ENCODE results near the gene ACTN3.

ACTN3 gene

DNA sequence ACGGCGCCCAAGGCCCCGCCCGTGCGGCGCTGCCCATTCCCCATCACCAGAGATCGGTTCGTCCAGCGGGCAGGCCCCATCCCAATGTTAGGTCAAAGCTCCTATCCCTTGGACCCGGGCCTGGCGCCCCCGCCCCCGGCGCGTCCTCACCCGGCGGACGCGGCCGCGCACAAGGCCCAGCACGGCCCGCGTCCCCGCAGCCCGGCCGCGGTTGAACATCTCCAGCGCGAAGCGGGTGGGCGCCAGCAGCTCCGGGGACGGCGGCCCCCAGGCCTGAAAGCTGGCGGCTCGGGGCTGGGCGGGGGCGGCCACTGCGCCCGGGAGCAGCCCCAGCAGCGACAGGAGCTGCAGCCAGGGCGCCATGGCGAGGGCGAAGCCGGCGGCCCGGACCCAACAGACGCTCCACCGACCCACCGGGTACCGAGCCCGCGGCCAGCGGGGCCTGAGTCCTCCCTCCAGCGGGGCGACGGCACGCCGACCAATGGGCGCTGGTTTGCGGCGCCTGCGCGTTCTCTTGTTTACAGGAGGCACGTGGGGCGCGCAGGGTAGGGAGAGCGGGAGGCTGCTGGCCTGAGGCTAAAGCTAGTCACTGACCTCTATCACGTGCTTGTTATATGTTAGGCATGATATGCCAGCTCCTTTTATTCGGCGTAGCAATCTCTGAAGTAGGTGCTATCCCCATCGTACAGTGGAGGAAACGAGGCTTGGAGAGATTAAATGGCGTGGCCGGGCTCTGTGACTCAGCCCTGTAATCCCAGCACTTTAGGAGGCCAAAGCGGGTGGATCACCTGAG lies 21.6 kb downstream of the ACTN3 start, which contains the start of gene CTSF:
Gene CTSF, minus strand, starts transcription at position 483 of the 793 bp plus-strand sequence. Its CDS starts 120 bp downstream, at position 363.
- TF ChIP-seq, protein P1, sequence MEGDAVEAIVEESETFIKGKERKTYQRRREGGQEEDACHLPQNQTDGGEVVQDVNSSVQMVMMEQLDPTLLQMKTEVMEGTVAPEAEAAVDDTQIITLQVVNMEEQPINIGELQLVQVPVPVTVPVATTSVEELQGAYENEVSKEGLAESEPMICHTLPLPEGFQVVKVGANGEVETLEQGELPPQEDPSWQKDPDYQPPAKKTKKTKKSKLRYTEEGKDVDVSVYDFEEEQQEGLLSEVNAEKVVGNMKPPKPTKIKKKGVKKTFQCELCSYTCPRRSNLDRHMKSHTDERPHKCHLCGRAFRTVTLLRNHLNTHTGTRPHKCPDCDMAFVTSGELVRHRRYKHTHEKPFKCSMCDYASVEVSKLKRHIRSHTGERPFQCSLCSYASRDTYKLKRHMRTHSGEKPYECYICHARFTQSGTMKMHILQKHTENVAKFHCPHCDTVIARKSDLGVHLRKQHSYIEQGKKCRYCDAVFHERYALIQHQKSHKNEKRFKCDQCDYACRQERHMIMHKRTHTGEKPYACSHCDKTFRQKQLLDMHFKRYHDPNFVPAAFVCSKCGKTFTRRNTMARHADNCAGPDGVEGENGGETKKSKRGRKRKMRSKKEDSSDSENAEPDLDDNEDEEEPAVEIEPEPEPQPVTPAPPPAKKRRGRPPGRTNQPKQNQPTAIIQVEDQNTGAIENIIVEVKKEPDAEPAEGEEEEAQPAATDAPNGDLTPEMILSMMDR (IDR thresholded peaks at IDR 0.05; ENCODE audit: insufficient read depth, low read depth, low read length, missing control alignments), result no peak
- peak within 1 kb of the TSS; percentile 38 for H3K4me3 ChIP-seq (ENCODE audit: low read length)
- peak; percentile 76 for DNase-seq (ENCODE audit: low read depth)

DNA sequence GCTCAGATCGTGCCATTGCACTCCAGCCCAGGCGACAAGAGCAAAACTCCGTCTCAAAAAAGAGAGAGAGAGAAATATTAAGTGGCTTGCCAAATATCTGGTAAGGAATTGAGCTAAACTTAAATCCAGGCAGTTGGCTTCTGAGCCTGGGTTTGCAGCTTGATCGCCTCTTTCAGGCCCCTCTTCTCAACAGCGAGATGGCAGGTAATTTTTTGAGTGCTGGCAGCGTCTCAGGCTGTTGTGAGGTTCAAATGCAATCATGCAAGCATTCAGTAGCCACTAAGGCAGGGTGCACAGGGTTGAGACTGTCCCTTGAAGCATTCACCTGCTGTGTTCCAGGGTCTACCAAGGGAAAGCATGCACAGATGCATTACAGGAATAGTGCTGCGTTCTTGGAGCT lies 22.4 kb downstream of the ACTN3 start:
- no peak overlapping the region for H3K4me3 ChIP-seq (ENCODE audit: low read length)
- TF ChIP-seq, protein P1 (IDR thresholded peaks at IDR 0.05; ENCODE audit: insufficient read depth, low read depth, low read length, missing control alignments), result no peak
- no peak for DNase-seq (ENCODE audit: low read depth)

DNA sequence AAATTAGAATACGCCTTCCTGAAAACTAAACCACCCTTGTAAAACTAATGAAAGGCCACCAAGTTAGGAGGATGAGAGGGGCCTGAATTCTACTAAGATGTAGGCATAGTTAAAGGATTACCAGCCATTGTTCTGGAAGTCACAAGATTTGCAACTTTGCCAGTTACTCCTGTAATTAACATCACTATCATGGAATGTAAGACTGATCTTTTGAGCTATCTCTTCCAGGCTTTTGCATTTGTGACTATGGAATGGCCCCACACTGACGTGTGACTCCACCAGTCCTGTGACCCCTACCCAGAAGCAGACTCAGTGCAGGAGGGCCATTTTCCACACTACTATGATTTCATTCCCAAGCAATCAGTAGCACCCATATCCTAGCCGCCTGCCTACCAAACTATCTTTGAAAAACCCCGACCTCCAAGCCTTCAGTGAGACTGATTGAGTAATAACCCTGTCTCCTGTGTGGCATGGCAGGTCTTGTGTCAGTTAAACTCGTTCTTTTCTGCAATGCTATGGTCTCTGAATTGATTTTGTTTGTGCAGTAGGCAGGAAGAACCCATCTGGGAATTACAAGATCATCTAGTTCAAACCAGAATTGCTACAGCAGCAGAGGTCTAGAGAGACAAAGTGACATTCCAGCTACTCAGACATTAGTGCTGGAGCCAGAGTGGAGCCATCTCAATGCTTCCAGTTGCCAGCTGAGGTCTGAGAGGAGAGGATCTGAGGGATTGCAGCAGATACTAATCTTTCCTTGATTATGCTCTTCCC lies 23.6 kb downstream of the ACTN3 start:
- TF ChIP-seq, protein P1 (IDR thresholded peaks at IDR 0.05; ENCODE audit: insufficient read depth, low read depth, low read length, missing control alignments), result no peak
- H3K4me3 ChIP-seq (ENCODE audit: low read length), result no peak overlapping the region
- no peak for DNase-seq (ENCODE audit: low read depth)

DNA sequence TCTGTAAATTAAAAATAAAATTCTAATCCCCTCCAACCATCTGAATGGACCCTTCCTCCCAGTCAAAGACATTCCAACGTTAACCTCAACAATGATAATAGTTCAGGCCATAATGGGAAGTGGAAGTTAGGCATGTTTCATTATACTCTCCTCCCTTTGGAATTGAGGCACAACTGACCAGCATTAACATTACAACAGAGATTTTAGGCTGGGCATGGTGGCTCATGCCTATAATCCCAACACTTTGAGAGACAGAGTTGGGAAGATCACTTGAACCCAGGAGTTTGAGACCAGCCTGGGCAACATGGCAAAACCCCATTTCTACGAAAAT lies 24.1 kb downstream of the ACTN3 start:
- TF ChIP-seq, protein P1 (IDR thresholded peaks at IDR 0.05; ENCODE audit: insufficient read depth, low read depth, low read length, missing control alignments), result no peak
- no peak overlapping the region for H3K4me3 ChIP-seq (ENCODE audit: low read length)
- DNase-seq (ENCODE audit: low read depth), result no peak

DNA sequence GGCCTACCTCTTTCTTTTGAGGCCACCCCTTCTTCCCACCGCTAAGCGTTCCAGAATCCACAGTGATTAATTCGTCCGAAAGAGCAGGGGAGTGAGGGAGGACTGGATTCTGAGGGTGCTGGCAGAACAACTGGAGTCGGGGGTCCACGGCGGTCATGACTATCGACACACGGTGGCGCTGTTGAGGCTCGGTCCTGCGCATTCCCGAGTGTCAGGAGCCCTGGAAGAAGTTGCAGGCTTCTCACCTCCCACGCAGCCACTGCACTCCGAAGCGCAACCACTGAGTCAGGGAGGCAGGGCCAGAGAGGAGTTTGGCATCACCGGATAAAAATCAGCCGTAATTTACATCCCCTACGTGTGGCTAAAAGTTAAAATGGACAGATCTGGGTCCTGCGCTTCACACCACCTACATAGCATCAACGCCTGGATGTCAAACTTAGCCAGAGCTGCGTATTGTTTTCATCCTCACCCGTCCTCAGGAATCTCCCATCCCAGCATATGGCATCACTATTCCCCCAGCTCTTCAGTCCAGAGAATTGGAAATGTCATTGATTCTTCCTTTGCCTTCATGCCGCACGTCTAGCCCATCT lies 32.4 kb downstream of the ACTN3 start:
- TF ChIP-seq, protein P1 (IDR thresholded peaks at IDR 0.05; ENCODE audit: insufficient read depth, low read depth, low read length, missing control alignments), result peak; percentile 76
- H3K4me3 ChIP-seq (ENCODE audit: low read length), result no peak overlapping the region
- peak; percentile 74 for DNase-seq (ENCODE audit: low read depth)

DNA sequence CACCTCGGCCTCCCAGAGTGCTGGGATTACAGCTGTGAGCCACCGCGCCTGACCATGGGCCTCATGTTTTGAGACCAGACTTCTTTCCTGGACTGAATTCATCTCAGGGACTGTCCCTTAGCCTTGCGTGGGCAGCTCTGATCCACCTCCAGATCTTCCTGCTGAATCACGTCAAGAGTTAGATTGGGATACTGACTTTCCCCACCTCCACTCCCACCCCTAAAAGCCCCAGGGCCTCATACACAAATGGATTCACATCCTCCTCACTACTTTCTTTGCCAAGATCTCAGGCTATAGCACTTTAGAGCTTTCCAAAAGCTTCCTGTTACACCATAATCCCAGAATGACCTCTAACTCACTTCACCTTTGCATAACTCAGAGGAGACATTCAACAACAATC lies 34.1 kb downstream of the ACTN3 start:
- TF ChIP-seq, protein P1 (IDR thresholded peaks at IDR 0.05; ENCODE audit: insufficient read depth, low read depth, low read length, missing control alignments), result no peak
- H3K4me3 ChIP-seq (ENCODE audit: low read length), result no peak overlapping the region
- DNase-seq (ENCODE audit: low read depth), result peak; percentile 9

All from epithelial cell of esophagus (primary cell).